BJ (cell line): ENCODE results near the gene TTC28. TPM values are rescaled to one million over a fixed set of nuclear protein-coding genes. Genes with fewer than 3 reads are reported as not detected.

Experiments
- CTCF ChIA-PET: fragments of 350-600 bp; formaldehyde crosslinking; extraction: SDS; loops from one replicate; lab custom pipeline; 2021; ENCODE audit warnings: antibody characterized with exemption, inconsistent platforms; lab: Yijun Ruan, JAX
- POLR2A ChIA-PET: fragments of 300-600 bp; sonication (Branson Sonifier 250); formaldehyde crosslinking; extraction: SDS; loops from one replicate; lab custom pipeline; 2021; ENCODE audit warnings: antibody characterized with exemption; lab: Charles Lee
- DNase-seq: peaks from one replicate; pipeline ENCODE4 v3.0.0-alpha.2; 2011; ENCODE audit warnings: low read depth
- H3K27me3 ChIP-seq: 2 replicates; pipeline ENCODE4 v1.6.0; 2011; ENCODE audit warnings: low read length; ENCODE audit not compliant: control insufficient read depth, insufficient read depth
- H3K36me3 ChIP-seq: 2 replicates; pipeline ENCODE4 v1.5.1; 2011; ENCODE audit warnings: low read length; ENCODE audit not compliant: control insufficient read depth, insufficient read depth
- H3K4me3 ChIP-seq: 2 replicates; pipeline ENCODE4 v1.5.1; 2011; ENCODE audit warnings: low read depth, mild to moderate bottlenecking, control low read depth, low read length
- polyA plus RNA-seq: library from polyadenylated mRNA; depleted of rRNA; stranded (reverse); fragments of >200 nt; gene quantifications from 2 replicates; pipeline ENCODE4 v1.2.3, GENCODE V29; 2011
- TF ChIP-seq, protein P1 (sequence below): IDR thresholded peaks from 2 replicates; pipeline ENCODE4 v1.5.1; 2011; ENCODE audit warnings: low read depth, mild to moderate bottlenecking, control low read depth, inconsistent platforms, low read length, moderate library complexity; ENCODE audit not compliant: insufficient read depth

TTC28 gene
- polyA plus RNA-seq, 1 experiment = 8.7 TPM

DNA sequence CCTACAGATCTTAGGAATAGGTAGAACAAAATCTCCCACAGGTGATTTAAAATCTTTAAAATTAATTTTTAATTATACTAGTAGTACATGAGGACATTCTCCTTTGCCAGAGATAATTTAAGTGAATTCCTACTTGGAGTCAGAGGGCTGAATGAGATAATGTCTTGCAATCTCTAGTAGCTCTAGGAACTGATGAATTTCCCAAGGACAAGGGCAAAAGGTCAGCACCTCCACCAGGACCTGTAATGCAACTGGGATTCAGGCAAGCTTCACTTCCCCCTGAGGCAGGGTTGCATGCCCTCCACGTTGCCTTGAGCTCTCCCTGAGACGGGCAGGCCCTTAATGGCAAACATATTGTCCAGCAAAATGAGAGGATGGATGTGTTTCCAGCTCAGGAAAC, 430.2 kb downstream of the TTC28 start:
- POLR2A ChIA-PET = interaction anchor here (0.7 kb wide), 1 partner anchor 138 kb away, joined by 3 read pairs; no protein-coding TSS in a partner anchor

GRCh38 chr22:28247667-28248363, 431.8 kb downstream of the TTC28 start:
- ChIA-PET POLR2A (no interaction called here), CTCF (interaction anchor here (0.6 to 1.0 kb wide), 2 partner anchors 220 to 222 kb away, joined by 3 read pairs; no protein-coding TSS in a partner anchor)
- Histone ChIP-seq H3K27me3 (no peaks in the 10 kb centered on the region), H3K4me3 (no peak overlapping the region), H3K36me3 (no peaks in the 10 kb centered on the region)
- TF ChIP-seq, protein P1, sequence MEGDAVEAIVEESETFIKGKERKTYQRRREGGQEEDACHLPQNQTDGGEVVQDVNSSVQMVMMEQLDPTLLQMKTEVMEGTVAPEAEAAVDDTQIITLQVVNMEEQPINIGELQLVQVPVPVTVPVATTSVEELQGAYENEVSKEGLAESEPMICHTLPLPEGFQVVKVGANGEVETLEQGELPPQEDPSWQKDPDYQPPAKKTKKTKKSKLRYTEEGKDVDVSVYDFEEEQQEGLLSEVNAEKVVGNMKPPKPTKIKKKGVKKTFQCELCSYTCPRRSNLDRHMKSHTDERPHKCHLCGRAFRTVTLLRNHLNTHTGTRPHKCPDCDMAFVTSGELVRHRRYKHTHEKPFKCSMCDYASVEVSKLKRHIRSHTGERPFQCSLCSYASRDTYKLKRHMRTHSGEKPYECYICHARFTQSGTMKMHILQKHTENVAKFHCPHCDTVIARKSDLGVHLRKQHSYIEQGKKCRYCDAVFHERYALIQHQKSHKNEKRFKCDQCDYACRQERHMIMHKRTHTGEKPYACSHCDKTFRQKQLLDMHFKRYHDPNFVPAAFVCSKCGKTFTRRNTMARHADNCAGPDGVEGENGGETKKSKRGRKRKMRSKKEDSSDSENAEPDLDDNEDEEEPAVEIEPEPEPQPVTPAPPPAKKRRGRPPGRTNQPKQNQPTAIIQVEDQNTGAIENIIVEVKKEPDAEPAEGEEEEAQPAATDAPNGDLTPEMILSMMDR = no peak
- DNase-seq = no peak

More for the DNA sequence above, 430.2 kb downstream of the TTC28 start:
- Histone ChIP-seq H3K36me3 (no peaks in the 10 kb centered on the region), H3K27me3 (no peaks in the 10 kb centered on the region), H3K4me3 (no peak overlapping the region)
- CTCF ChIA-PET = interaction anchor here (0.6 to 1.9 kb wide), 4 partner anchors 10 to 443 kb away, joined by 3 to 7 read pairs (median 4); no protein-coding TSS in a partner anchor
- DNase-seq = no peak
- TF ChIP-seq, protein P1 = no peak

DNA sequence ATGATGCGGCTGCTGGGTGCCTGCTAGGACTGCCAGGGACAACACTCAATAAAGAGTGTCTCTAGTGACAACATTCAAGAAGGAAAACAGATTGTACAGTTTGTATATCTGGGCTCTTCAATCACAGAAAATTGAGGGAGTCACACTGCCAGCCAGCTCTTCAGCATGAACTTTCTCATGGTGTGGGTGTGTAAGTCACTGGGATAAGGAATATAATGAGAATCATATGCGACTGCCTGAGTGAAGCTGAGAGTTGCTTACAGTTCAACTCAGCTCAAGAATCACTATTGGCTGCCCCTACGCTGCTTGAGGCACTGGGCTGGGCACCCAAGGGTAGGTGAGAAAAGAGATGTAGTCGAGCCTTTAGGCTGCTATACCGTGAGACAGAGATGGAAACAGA, 432.5 kb downstream of the TTC28 start:
- TF ChIP-seq, protein P1 = no peak
- ChIA-PET CTCF (interaction anchor here (0.6 to 1.0 kb wide), 2 partner anchors 221 to 223 kb away, joined by 3 read pairs; no protein-coding TSS in a partner anchor), POLR2A (no interaction called here)
- no peak for DNase-seq
- Histone ChIP-seq H3K27me3 (no peaks in the 10 kb centered on the region), H3K4me3 (no peak overlapping the region), H3K36me3 (no peaks in the 10 kb centered on the region)

- DNase-seq = peak; percentile 50
- TF ChIP-seq, protein P1 = no peak
- POLR2A ChIA-PET = no interaction called here
- CTCF ChIA-PET = interaction anchor here (0.5 to 1.5 kb wide), 2 partner anchors 227 to 326 kb away, joined by 3 to 4 read pairs; no protein-coding TSS in a partner anchor
- no peak overlapping the region for H3K4me3 ChIP-seq
- no peaks in the 10 kb centered on the region for H3K36me3 ChIP-seq
- no peaks in the 10 kb centered on the region for H3K27me3 ChIP-seq
These were observed 433.2 kb downstream of the TTC28 start for GRCh38 chr22:28246397-28246796.

DNA sequence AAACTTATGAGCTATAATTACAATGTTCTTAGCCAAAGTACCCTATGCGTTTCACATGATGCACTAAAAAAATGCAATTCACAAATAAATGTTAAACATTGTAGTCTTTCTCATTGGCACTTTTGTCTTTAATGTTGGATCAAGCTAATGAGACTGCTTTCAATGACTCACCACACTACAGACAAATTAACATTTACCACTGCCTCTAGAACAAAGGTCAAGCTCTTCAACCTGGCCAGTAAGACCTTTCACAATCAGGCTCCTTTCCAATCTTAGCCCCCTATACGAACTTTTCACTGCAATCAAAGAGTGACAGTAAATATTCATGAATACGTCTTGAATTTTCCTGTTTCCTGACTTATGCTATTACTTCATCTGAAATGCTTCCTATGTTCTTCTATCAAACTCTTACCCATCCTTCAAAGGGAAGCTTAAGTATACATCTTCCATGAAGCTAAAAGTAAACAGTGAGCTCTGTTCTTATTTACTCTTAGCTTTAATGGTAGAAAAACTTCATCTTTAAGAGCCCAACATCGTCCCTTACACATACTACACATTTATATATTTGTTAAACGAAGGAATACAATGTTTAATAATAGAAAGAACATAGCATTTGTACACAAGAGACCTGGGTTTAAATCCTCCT, 433.9 kb downstream of the TTC28 start:
- CTCF ChIA-PET = interaction anchor here (0.5 to 1.5 kb wide), 4 partner anchors 11 to 327 kb away, joined by 3 to 4 read pairs (median 3); no protein-coding TSS in a partner anchor
- Histone ChIP-seq H3K27me3 (no peaks in the 10 kb centered on the region), H3K36me3 (no peaks in the 10 kb centered on the region), H3K4me3 (no peak overlapping the region)
- no peak for DNase-seq
- POLR2A ChIA-PET = no interaction called here
- TF ChIP-seq, protein P1 = no peak
